GM12873 (cell line): ENCODE measurements around the gene TTLL11.

ENCODE experiments used
- TF ChIP-seq, protein P1 (sequence below): IDR thresholded peaks from 2 replicates; pipeline ENCODE4 v1.5.1; 2012; ENCODE audit warnings: low read depth, mild to moderate bottlenecking, moderate library complexity, low read length, control low read depth; ENCODE audit not compliant: insufficient read depth; ENCODE audit errors: missing control alignments

The TTLL11 gene

DNA sequence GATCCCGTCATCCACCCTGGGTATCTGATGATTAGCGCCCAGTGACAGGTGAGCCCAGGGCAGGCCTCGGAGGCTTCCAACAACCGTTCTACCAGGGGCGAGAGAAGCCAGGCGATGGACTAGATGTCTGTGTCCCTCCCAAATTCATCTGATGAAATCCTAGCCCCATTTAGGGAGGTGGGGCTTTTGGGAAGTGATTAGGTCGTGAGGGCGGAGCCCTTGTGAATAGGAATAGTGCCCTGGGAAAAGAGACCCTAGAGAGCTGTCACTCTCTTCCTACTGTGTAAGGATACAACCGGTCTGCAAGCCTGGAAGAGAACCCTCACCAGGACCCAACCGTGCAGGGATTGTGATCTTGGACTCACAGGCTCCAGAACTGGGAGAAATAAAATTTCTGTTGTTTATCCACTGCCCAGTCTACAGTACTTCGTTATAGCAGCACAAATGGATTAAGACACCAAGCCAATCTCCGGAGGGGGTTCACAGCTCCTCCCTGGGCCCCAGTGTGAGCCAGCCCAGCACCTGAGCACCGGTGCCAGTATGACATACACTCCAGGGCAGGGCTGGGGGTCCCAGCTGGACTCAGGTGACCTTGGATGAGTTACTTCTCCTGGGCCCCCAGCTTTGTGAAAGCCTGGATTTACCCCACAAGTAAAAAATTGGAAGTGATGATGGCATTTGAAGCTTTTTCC is 279.4 kb downstream of the TTLL11 start:
- TF ChIP-seq, protein P1, sequence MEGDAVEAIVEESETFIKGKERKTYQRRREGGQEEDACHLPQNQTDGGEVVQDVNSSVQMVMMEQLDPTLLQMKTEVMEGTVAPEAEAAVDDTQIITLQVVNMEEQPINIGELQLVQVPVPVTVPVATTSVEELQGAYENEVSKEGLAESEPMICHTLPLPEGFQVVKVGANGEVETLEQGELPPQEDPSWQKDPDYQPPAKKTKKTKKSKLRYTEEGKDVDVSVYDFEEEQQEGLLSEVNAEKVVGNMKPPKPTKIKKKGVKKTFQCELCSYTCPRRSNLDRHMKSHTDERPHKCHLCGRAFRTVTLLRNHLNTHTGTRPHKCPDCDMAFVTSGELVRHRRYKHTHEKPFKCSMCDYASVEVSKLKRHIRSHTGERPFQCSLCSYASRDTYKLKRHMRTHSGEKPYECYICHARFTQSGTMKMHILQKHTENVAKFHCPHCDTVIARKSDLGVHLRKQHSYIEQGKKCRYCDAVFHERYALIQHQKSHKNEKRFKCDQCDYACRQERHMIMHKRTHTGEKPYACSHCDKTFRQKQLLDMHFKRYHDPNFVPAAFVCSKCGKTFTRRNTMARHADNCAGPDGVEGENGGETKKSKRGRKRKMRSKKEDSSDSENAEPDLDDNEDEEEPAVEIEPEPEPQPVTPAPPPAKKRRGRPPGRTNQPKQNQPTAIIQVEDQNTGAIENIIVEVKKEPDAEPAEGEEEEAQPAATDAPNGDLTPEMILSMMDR: no peak

GRCh38 chr9:121812159-121812735 is 280.9 kb downstream of the TTLL11 start:
- TF ChIP-seq, protein P1: no peak

DNA sequence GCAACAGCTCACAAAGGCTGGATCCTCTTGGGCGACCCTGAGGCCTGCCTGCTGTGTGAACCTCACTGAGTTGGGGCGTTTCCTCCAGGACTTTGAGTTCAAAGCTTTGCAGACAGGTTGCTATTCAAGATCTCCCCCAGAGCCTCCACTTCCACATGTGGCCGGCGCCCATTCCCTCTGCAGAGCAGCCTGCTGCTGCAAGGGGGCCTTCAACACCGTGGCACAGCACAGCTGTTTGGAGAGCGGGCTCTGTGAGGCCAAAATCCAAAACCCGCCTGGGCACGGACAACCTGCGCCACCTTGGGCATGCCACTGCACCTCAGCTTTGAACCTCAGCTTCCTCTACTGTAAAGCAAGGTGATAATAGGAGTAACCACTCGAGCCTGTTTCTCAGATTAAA is 281.4 kb downstream of the TTLL11 start:
- TF ChIP-seq, protein P1: no peak

GRCh38 chr9:121811140-121811539 is 282.0 kb downstream of the TTLL11 start:
- TF ChIP-seq, protein P1: no peak

DNA sequence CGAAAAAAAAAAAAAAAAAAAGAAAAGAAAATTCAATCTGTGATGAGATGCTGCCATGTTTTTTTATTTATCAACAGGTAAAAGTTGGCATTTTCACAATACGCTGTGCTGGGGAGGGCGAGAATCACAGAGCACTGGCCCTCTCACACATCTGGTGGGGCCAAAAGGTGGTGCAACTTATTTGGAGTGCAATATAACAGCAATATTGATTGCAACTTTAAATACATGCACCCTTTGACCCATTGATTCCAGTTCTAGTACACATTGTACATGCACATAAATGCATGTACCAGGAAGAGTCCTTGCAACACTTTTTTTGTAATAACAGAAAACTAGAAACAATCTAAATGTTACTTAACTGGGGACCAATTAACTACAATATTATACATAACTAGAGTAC is 282.6 kb downstream of the TTLL11 start:
- TF ChIP-seq, protein P1: no peak

GRCh38 chr9:121809356-121810050 is 283.6 kb downstream of the TTLL11 start:
- TF ChIP-seq, protein P1: no peak

GRCh38 chr9:121808781-121809180 is 284.3 kb downstream of the TTLL11 start:
- TF ChIP-seq, protein P1: no peak
